Stimulated activated CD4-positive, alpha-beta T cell treated with anti-CD3 and anti-CD28 coated beads, Interleukin-12 subunit alpha, Interleukin-12 subunit beta, amount 100 ng/mL, for 48 hours (primary cell): ENCODE results near the gene SCN8A.
"Not testable (repeated sequence)": the region's sequence is repeated elsewhere in the genome, so short reads cannot be mapped to it uniquely, and the experiment has no call there.

Experiments used
- DNase-seq, 3 donors: peaks; one replicate each; pipeline ENCODE4 v3.0.0-alpha.2; 2020; ENCODE audit warnings: low read depth in 2 of 3, low spot score in 1 of 3

Gene SCN8A

GRCh38 chr12:51591016-51591901 lies at the start of gene SCN8A:
Gene SCN8A (plus strand): TSS chr12:51591233. CDS start chr12:51662818, 71,585 bp downstream.
- peak in 2 of 3 donors; percentile 3 to 22 for DNase-seq

- DNase-seq = no peak
These were observed 44.9 kb upstream of the SCN8A start for GRCh38 chr12:51546097-51546496.

- no peak for DNase-seq
These were observed 43.4 kb upstream of the SCN8A start for GRCh38 chr12:51547606-51548005.

GRCh38 chr12:51548241-51548640 lies 42.8 kb upstream of the SCN8A start:
- DNase-seq = no peak

- DNase-seq = no peak
These were observed 41.4 kb upstream of the SCN8A start for GRCh38 chr12:51549637-51550036.

GRCh38 chr12:51568271-51569032 lies 22.6 kb upstream of the SCN8A start:
- DNase-seq = not testable (repeated sequence)

GRCh38 chr12:51579321-51579850 lies 11.6 kb upstream of the SCN8A start:
- DNase-seq = no peak

GRCh38 chr12:51589060-51589459 lies 2.0 kb upstream of the SCN8A start:
- no peak for DNase-seq

GRCh38 chr12:51589557-51590176 lies 1.4 kb upstream of the SCN8A start:
- DNase-seq = no peak

GRCh38 chr12:51590347-51591015 lies 552 bp upstream of the SCN8A start:
- DNase-seq = peak; percentile 34 to 72 (median 60)

GRCh38 chr12:51592034-51592705 lies 1.1 kb downstream of the SCN8A start:
- DNase-seq = no peak

GRCh38 chr12:51593021-51593420 lies 2.0 kb downstream of the SCN8A start:
- DNase-seq = no peak

- peak in 1 of 3 donors; percentile 1 for DNase-seq
These were observed 2.5 kb downstream of the SCN8A start for GRCh38 chr12:51593539-51593938.

- no peak for DNase-seq
These were observed 7.1 kb downstream of the SCN8A start for GRCh38 chr12:51598156-51598555.

GRCh38 chr12:51600721-51601120 lies 9.7 kb downstream of the SCN8A start:
- no peak for DNase-seq

- no peak for DNase-seq
These were observed 10.2 kb downstream of the SCN8A start for GRCh38 chr12:51601241-51601640.

- DNase-seq = not testable (repeated sequence)
These were observed 14.9 kb downstream of the SCN8A start for GRCh38 chr12:51605896-51606295.

GRCh38 chr12:51607197-51607596 lies 16.2 kb downstream of the SCN8A start:
- DNase-seq = not testable (repeated sequence)

GRCh38 chr12:51620448-51620847 lies 29.4 kb downstream of the SCN8A start:
- no peak for DNase-seq
